Stimulated activated CD4-positive, alpha-beta T cell treated with anti-CD3 and anti-CD28 coated beads, Interleukin-15, amount 100 ng/mL, for 48 hours (primary cell): Measurements from ENCODE around the gene CREB5.
"Not testable (repeated sequence)": the region's sequence is repeated elsewhere in the genome, so short reads cannot be mapped to it uniquely, and the experiment has no call there.

ENCODE experiments used
- DNase-seq, 2 donors: peaks; one replicate each; pipeline ENCODE4 v3.0.0-alpha.2; 2020; ENCODE audit warnings: low read depth in 2 of 2

The CREB5 gene, protein sequence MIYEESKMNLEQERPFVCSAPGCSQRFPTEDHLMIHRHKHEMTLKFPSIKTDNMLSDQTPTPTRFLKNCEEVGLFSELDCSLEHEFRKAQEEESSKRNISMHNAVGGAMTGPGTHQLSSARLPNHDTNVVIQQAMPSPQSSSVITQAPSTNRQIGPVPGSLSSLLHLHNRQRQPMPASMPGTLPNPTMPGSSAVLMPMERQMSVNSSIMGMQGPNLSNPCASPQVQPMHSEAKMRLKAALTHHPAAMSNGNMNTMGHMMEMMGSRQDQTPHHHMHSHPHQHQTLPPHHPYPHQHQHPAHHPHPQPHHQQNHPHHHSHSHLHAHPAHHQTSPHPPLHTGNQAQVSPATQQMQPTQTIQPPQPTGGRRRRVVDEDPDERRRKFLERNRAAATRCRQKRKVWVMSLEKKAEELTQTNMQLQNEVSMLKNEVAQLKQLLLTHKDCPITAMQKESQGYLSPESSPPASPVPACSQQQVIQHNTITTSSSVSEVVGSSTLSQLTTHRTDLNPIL

DNA sequence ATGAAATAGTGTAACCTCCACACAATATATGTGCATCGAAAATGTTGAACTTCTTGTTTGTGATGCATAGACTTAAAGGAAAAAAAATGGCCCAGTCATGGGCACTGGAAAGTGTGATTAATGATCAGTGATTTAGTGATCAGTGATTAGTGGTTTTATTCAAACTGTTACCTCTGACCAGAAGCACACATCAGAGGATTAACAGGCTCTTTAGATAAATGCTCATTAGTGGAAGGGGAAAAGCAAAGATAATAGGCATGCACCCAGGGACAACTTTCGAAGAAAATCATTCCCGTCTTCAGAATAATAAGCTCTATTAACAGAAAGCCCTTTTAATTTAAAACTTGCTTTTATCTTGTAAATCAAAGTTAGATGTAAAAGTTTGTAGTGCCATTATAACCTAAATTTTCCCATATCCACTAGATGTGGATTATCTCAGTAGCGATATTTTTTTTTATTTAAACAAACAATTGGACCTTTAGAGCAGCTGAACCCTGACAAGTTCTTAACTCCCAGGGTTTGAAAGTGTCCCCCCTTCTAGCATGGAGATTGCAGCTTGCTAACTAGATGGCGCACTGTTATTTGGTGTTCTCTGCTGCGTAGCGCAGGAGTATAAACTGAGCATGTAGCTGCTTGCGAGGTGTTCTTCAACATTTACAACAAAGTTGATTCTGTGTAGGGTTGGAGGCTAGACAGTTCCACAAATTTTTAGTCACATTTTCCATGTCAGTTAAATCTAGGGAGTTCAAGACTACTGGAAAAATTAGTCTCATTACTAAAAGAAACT lies at the start of gene CREB5:
CREB5 (plus strand) TSS at position 643 of the 787 bp plus-strand sequence. CDS start 397 bp downstream, outside the sequence.
- DNase-seq, result no peak

DNA sequence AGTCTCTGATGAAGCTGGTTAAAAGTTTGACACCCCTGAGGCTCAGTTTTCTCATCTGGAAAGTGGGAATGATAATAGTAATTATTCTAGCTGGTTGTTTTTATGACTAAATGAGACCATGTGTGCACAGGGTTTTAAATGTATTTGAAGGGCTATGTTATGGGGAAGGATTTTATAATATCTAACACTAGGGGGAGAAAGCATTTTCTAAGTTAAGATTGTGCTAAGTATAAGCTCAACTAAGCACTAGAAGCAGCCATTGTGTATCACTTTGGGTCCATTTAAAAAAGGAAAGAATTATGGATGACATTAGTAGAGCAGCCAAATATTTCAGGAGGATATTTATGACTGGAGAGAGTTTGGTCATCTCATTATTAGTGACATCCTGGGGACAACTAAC lies 49.5 kb upstream of the CREB5 start:
- DNase-seq, result no peak

DNA sequence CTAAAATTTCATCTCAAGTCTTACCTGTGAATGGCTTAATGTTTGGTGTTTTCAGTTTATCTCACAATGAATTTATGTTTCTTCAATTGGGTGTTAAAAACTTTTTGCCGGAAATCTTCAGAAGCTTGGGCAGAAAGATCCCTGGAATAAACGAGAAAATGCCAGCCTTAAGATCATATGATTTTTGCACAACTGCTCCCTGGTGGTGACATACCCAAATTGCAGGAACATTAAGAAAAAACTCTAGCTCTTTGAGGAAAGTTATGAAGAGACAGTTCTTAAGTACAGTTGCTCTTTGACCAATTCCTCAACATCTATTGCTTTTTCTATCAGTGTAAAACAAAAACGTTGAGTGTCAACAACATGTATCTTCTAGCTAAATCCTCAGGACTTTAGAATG lies 48.2 kb upstream of the CREB5 start:
- DNase-seq, result no peak

DNA sequence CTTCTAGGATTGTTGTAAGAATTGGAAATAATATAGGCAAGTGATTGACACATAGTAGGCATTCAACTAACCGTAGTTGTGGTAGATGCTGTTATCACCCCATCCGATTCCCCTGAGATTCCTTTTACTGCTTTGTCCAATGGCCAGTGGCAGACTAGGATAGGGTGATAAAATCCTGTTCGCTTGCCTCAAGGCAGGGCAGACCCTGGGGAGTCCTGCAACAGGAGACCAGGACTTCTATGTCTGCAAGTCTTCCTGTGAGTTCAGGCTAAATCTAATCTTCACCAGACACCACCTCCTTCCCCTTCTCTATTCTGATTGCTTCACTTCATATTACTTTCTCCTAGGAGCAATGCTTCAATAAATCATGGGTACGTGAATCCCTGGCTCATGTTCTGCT lies 42.8 kb upstream of the CREB5 start:
- no peak for DNase-seq

DNA sequence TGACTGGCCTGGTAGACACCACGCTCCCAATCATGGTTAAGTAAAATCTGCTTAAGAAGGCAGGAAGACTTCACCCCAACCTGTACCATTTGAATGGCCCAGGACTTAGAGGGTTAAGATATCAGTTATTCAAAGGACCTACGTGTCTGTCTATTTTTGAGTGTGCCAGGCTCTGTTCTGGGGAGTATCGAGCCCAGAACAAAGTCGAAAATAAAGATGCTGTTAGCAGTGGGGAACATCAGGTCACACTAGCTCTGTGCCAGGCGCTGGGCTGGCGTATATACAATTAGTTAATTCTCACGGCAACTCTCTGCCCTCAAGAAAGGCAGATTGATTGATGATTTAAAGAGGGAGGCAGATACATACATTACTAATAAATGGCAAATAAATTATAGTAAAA lies 40.5 kb upstream of the CREB5 start:
- no peak for DNase-seq

DNA sequence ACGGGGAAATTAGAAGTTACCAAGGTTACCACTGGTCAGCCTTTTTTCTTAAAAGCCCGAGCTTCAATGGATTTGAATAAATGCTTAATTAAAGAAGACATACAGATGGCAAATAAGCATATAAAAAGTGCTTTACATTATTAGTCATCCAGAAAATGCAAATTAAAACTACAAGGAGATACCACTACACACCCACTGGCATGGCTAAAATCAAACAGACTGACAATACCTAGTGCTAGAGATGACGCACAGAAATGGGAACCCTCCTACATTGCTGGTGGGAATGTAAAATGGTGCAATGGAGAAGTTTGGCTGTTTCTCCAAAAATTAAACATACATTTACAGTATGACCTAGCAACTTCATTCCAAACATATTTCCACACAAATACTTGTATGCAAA lies 38.3 kb upstream of the CREB5 start:
- DNase-seq, result no peak

DNA sequence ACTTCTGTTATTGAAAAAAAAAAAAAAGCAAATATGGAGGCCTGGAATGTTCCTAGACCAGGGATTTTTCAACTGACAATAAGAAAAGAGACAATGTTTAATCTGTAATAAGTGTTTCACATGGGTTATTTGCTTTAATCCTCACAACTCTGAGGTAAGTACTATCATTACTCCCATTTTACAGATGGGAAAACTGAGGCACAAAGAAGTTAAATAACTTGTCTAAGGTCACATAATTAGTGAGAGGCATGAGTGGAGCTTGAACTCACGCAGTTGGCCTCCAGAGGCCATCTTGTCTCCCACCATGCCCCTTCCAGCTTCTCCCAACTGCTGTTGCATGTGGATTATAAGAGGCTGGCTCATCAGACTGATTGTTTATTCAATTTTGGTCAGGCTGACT lies 36.6 kb upstream of the CREB5 start:
- DNase-seq, result no peak

DNA sequence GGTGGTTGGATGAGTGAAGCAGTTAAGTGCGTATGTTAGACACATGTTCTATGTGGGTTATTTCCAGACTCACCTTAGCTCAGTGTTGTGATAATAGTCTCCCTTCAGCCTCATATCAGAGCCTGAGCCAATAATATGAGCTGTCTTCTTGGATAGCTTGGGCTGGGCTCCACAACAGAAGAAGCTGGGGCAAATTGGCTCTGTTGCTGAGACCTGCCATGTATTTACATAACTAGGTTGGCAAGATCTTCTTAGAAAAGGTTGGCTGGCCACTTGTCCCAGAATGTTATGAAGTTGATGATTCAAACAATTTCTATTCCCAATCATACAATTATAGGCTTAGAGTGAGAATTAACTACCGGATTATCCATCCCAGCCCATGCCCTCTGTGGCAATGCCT lies 35.7 kb upstream of the CREB5 start:
- DNase-seq, result no peak

DNA sequence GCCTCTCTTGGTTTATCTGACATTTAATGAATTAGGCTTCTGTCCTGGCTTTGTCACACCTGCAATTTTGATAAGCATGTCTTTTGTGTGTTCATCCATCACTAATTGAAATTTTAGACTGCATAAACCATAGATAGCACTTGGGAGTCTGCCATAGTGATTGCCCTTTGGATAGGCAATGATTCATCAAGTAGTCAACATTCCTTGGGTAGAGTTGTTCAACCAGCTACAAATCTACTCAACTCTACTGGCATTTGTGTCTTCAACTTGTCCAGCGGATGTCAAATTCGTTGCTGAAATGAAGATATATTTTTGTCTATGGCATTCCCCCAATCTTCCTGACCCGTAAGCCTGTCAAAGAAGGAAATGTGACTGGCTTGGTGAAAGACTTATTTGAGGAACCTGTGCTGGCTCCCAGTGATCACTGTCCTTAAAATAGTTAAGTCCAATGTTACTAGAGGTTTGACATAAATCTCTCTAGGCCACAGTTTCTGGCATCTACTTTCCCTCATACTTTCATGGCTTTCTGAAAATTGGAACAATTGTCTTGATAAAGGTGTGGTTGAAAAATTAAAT lies 33.7 kb upstream of the CREB5 start:
- no peak for DNase-seq

DNA sequence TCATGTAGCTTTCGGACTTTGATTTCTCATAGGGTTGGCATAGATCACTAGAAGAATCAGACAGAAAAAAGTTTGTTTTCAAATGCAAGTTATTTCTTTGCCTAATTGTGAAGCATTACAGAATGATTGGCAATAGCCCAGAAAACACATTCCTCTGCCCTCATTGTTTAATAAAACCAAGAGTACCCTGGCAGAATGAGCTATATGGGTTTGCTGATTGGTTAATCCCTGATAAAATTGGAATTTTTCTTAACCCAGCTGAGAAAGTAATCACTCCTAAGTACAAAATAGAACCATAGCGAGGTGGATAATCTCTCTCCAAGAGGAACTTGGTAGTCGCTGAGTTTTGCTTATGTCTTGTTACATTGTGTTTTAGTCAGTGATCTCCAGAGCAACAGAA lies 30.9 kb upstream of the CREB5 start:
- DNase-seq, result no peak

DNA sequence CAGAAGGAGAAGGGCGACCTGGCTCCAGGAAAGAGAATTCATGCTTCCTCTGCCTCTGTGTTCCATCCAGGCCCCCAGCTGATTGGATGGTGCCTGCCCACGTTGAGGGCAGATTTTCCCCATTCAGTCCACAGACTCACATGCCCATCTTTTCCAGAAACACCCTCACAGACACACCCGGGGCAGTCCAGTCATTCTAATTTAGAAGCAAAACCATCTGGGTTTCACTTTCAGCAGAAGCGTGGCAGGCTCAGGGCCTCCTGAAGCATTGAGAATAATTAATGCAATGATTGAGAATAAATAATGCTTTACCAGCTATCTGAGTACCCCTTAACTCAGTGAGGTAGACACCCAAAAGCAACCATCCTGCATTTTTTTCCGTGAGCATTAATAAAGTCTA lies 30.2 kb upstream of the CREB5 start:
- DNase-seq, result no peak

DNA sequence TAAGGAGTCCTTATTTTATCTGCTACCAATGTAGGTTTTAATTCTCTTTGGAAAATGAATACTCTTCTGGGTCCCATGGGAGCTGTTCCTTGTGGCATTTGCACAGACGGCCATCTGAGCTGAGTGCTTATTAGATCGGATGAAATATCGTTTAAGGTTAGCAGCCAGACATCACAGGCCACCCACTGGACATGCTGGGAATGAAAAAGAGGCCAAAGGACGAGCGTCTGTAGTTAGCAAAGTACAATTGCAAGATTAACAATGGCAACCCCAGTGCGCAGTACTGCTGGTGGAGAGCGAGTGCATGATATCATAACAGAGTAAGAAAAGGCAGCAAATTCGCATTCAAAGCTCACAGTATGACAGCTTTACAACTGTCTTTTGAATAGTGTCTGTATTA lies 28.3 kb upstream of the CREB5 start:
- no peak for DNase-seq

DNA sequence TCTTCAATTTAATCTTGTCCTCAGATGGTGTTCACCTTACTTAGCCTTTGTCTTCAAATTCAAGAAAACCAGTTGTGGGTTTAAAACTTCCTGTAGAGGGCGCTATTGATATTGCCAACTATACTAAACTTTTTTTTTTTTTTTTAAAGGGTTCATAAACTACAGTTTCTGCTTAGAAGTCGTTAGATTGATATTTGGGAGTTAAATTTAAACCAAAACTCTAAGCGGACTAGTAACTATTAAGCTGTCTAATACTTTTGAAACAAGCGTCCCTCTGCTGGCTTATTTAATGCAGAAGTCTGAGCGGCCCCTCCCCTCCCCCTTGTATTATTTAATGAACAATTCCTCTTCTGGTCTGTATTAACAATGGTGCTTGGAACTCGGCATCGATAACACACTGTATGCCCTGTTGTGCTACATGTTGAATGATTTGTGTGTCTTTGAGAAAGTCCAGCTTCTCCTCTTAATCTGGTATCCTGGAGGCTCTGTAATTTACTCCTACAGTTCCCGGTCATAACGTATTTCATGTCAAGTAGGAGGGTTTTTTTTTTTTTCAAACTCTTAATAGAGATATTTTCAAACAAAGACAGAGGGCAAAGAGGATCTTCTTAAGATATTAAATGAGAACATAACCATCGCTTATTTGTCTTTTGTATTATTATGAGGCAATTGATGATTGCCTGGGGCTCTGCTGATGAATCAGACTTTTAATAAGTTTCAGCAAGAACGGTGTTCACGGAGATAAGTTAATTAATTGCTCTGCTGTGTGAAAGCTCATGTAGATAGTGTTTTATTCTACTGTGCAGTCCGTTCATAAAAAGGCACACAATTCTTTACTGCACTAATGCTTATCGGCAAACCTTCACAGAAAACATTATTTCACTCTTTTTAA lies 22.6 kb upstream of the CREB5 start:
- DNase-seq, result no peak

DNA sequence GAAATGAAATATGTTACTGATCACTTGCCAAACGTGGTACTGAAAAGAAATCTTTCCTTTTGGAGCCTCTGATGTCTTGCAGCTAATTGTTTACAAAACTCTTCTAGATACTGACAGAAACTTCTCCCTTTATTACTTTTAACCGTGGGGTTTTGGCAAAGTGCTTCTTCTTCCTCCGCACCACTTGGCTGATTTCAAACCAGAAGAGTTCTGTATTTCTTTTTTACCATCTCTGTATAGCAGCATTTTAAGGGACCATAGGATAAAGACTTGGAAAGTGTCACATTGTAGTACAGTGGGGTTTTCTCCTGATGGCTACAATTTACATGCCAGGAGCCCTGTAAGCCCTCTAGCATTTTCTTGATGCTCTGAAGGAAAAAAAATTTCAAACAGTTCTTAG lies 21.9 kb upstream of the CREB5 start:
- DNase-seq, result no peak

DNA sequence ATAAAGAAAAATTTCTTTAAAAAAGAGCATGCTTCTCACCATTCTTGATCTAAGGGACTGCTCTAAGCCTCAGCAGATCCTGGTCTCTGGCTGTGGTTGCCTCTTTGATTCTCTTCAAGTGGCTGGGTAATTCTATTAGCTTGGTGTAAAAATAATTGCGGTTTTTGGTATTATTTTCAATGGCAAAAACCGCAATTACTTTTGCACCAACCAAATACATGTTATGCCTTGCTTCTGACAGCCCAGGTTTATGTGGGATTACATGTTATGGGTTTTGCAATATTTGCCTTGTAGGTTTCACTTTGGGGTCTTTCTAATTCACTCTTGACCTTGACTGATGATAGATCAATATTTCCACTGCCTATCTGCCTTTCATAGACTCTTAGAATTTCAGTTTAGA lies 20.0 kb upstream of the CREB5 start:
- no peak for DNase-seq

DNA sequence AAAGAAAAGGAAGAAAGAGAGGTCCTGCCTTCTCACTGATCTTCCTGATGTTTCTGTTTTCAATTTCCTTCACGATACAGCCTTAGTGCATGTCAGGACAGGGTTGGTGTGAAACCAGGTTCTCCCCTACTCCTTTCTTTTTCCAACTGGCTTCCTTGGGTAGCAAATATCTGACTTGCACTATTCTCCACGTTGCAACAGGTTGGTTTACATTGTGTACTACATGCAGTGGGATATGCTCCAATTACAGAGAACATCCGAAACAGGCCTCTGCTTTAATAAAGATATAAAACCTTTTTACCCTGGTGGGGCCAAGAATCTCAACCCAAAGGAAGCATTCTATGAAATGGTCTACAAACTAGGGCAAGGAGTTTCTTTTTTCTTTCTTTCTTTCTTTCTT lies 16.9 kb upstream of the CREB5 start:
- no peak for DNase-seq

DNA sequence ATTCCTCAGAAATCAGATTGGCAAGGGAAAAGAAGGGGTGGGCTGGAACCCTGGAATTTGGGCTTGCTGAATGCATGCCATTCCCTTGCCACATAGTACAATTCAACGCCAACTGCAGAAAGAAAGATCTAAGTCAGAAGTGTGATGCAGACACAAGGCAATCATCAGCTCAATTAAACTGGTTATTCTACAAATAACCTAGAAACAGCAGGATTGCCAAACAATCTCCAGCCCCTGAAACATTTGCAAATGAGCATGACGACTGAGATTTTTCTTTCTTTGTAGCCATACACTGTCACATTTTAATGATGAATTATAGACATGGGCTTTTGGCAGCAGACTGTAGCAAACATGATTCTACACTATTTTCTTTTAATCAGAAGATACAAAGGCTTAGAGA lies 16.5 kb upstream of the CREB5 start:
- DNase-seq, result no peak

DNA sequence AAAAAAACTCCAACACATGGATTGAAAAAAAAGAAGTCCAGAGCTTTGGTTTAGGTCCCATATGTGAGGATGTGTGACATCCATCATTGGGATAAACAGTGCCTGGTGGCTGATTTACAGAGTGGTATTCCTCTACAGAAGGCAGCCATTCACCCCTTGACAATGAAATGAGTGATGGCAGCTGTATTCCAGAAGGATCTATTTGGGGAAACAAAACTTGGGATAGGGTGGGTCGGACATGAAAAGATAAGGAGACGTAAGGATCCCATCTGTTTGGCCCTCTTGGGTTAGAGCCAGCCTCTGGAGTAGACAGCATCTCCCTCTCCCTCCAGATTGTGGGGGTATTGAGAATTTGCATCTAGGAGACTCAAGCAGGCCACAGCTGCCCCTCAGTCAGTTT lies 15.2 kb upstream of the CREB5 start:
- no peak for DNase-seq

DNA sequence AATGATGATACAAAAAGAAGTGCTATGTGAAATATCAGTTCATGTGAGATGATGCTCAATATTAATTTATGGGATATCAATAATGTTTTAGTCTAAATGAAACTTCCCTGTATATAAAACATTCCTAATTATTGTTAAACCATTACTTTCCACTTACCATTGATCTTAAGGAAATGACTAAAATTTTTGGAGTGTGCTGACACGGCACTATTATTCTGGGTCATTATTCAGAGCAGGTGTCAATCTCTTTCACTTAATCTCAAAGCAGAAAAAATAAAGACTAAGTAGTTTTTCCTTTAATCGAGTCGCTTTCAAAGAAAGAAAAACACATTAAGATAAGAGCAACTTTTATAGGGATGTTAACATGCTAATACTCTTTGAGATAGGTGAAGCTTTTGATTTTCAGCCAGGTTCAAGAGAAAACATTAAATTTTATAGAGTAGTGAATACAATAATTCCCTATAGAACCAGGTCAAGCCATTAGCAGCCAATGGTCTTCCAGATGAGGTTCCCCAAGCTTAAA lies 11.4 kb upstream of the CREB5 start:
- DNase-seq, result no peak

DNA sequence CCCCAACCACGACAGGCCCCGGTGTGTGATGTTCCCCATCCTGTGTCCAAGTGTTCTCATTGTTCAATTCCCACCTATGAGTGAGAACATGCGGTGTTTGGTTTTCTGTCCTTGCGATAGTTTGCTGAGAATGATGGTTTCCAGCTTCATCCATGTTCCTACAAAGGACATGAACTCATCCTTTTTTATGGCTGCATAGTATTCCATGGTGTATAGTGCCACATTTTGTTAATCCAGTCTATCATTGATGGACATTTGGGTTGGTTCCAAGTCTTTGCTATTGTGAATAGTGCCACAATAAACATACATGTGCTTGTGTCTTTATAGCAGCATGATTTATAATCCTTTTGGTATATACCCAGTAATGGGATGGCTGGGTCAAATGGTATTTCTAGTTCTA lies 10.8 kb upstream of the CREB5 start:
- not testable (repeated sequence) for DNase-seq

DNA sequence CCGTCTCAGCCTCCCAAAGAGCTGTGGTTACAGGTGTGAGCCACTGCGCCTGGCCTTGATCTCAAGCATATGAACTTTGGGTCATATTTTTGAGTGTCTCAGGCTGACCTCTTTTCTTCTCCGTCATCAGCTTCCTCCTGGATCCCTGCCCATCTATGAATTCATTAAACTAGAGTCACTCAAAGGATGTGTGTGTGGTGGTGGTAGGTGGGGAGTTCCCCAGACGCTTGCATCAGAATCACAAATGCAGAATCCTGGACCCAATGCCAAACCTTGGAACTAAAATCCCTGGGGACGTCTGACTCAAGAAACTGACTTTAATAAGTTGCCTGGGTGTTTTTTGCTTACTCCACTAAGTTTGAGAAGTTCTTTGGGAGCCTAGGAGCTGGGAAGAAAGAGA lies 6.7 kb upstream of the CREB5 start:
- DNase-seq, result no peak
